Epithelial cell of esophagus (primary cell): ENCODE results near the gene HTRA2.
A peak's percentile ranks its signal among the peaks of the same experiment; 100 is the strongest.

Experiments used
- DNase-seq: peaks from one replicate; pipeline ENCODE4 v3.0.0; 2010; ENCODE audit warnings: low read depth
- H3K4me3 ChIP-seq: 2 replicates; pipeline ENCODE4 v1.5.1; 2011; ENCODE audit warnings: mild to moderate bottlenecking, low read length, control low read depth
- CTCF ChIP-seq: IDR thresholded peaks from 2 replicates; pipeline ENCODE4 v1.5.1; 2011; ENCODE audit warnings: low read depth, mild to moderate bottlenecking, low read length, control low read depth, inconsistent platforms; ENCODE audit not compliant: insufficient read depth; ENCODE audit errors: missing control alignments

HTRA2 gene

GRCh38 chr2:74502147-74502719 lies 27.5 kb upstream of the HTRA2 start:
- no peak for TF ChIP-seq CTCF
- DNase-seq, result no peak
- H3K4me3 ChIP-seq, result peak overlapping the region; percentile 55

- DNase-seq, result peak; percentile 77
- H3K4me3 ChIP-seq, result peak overlapping the region; percentile 55
- peak; percentile 26 for TF ChIP-seq CTCF
Measured at GRCh38 chr2:74502720-74503505, 26.8 kb upstream of the HTRA2 start.

GRCh38 chr2:74503506-74504475 lies 25.9 kb upstream of the HTRA2 start:
- TF ChIP-seq CTCF, result no peak
- no peak for DNase-seq
- peak overlapping the region; percentile 55 for H3K4me3 ChIP-seq

- H3K4me3 ChIP-seq, result no peak overlapping the region
- TF ChIP-seq CTCF, result no peak
- DNase-seq, result no peak
Measured at GRCh38 chr2:74504591-74504990, 25.1 kb upstream of the HTRA2 start.

- TF ChIP-seq CTCF, result no peak
- H3K4me3 ChIP-seq, result peak overlapping the region; percentile 18
Measured at GRCh38 chr2:74505448-74506246, 24.1 kb upstream of the HTRA2 start.

GRCh38 chr2:74507145-74507925 lies 22.4 kb upstream of the HTRA2 start, which contains the start of gene PCGF1:
PCGF1 (minus strand) TSS chr2:74507695; CDS start chr2:74507668, 27 bp downstream.
- peak within 1 kb of the TSS; percentile 97 for H3K4me3 ChIP-seq
- TF ChIP-seq CTCF, result no peak
- DNase-seq, result peak; percentile 99

More at GRCh38 chr2:74505448-74506246, 24.1 kb upstream of the HTRA2 start:
- DNase-seq, result no peak
